Immature natural killer cell (primary cell): ENCODE data around the gene SKI. TPM values are rescaled to one million over a fixed set of nuclear protein-coding genes. Genes with fewer than 3 reads are reported as not detected.
"Not testable (repeated sequence)": the region's sequence is repeated elsewhere in the genome, so short reads cannot be mapped to it uniquely, and the experiment has no call there.

Source experiments
- DNase-seq, 3 donors: peaks; one replicate each; pipeline ENCODE4 v3.0.0; 2022; ENCODE audit warnings: mixed read lengths in 1 of 3
- H3K27ac Mint-ChIP-seq, 6 donors: one replicate each; pipeline ENCODE4 v1.8.0; 2020; ENCODE audit warnings: mixed read lengths in 6 of 6, mild to moderate bottlenecking in 5 of 6, inconsistent platforms in 4 of 6, moderate library complexity in 3 of 6
- H3K27me3 Mint-ChIP-seq, 3 donors: one replicate each; pipeline ENCODE4 v1.8.0; 2020 to 2021; ENCODE audit warnings: low read depth in 3 of 3, mild to moderate bottlenecking in 3 of 3, mixed read lengths in 3 of 3, moderate library complexity in 3 of 3, inconsistent platforms in 1 of 3
- H3K36me3 Mint-ChIP-seq, 3 donors: one replicate each; pipeline ENCODE4 v1.8.0; 2020; ENCODE audit warnings: mixed read lengths in 3 of 3, inconsistent platforms in 2 of 3, mild to moderate bottlenecking in 2 of 3
- H3K4me1 Mint-ChIP-seq, 2 donors: one replicate each; pipeline ENCODE4 v1.8.0; 2020; ENCODE audit warnings: inconsistent platforms in 2 of 2, mild to moderate bottlenecking in 2 of 2, mixed read lengths in 2 of 2, moderate library complexity in 1 of 2
- H3K4me3 Mint-ChIP-seq, 5 donors: one replicate each; pipeline ENCODE4 v1.8.0; 2020; ENCODE audit warnings: mild to moderate bottlenecking in 5 of 5, mixed read lengths in 5 of 5, inconsistent platforms in 3 of 5, moderate library complexity in 3 of 5
- H3K9me3 Mint-ChIP-seq, 6 donors: one replicate each; pipeline ENCODE4 v1.8.0; 2020; ENCODE audit warnings: mild to moderate bottlenecking in 6 of 6, mixed read lengths in 6 of 6, inconsistent platforms in 4 of 6, moderate library complexity in 3 of 6
- polyA plus RNA-seq, 3 donors: library from polyadenylated mRNA; unstranded; fragments of 300-500 nt; fragmentation: Illumina TruSeq; gene quantifications; one replicate each; pipeline ENCODE4 v1.2.3, GENCODE V29; 2021

SKI gene
- polyA plus RNA-seq, 3 donors from 2014 or later, result 0.87 to 1.0 TPM; not detected in 1

GRCh38 chr1:2253797-2254480, 25.8 kb downstream of the SKI start:
- H3K27ac Mint-ChIP-seq, result no peak overlapping the region
- peaks cover 0 to 45% (median 25%) of the 10 kb centered on the region in 3 donors for H3K27me3 Mint-ChIP-seq
- H3K4me1 Mint-ChIP-seq, result peaks cover 22 to 29% of the 10 kb centered on the region in 2 donors
- DNase-seq, result no peak
- peaks cover 0 to 5% (median 4%) of the 10 kb centered on the region in 6 donors for H3K9me3 Mint-ChIP-seq
- peaks cover 0 to 3% (median 2%) of the 10 kb centered on the region in 3 donors for H3K36me3 Mint-ChIP-seq
- peak overlapping the region in 4 of 5 donors; percentile 14 to 64 (median 50) for H3K4me3 Mint-ChIP-seq

GRCh38 chr1:2255047-2255419, 26.9 kb downstream of the SKI start:
- H3K4me3 Mint-ChIP-seq, result no peak overlapping the region
- peaks cover 0 to 3% (median 2%) of the 10 kb centered on the region in 3 donors for H3K36me3 Mint-ChIP-seq
- peaks cover 0 to 5% (median 4%) of the 10 kb centered on the region in 6 donors for H3K9me3 Mint-ChIP-seq
- peaks cover 25 to 34% of the 10 kb centered on the region in 2 donors for H3K4me1 Mint-ChIP-seq
- H3K27ac Mint-ChIP-seq, result no peak overlapping the region
- H3K27me3 Mint-ChIP-seq, result peaks cover 2 to 45% (median 29%) of the 10 kb centered on the region in 3 donors
- no peak for DNase-seq

DNA sequence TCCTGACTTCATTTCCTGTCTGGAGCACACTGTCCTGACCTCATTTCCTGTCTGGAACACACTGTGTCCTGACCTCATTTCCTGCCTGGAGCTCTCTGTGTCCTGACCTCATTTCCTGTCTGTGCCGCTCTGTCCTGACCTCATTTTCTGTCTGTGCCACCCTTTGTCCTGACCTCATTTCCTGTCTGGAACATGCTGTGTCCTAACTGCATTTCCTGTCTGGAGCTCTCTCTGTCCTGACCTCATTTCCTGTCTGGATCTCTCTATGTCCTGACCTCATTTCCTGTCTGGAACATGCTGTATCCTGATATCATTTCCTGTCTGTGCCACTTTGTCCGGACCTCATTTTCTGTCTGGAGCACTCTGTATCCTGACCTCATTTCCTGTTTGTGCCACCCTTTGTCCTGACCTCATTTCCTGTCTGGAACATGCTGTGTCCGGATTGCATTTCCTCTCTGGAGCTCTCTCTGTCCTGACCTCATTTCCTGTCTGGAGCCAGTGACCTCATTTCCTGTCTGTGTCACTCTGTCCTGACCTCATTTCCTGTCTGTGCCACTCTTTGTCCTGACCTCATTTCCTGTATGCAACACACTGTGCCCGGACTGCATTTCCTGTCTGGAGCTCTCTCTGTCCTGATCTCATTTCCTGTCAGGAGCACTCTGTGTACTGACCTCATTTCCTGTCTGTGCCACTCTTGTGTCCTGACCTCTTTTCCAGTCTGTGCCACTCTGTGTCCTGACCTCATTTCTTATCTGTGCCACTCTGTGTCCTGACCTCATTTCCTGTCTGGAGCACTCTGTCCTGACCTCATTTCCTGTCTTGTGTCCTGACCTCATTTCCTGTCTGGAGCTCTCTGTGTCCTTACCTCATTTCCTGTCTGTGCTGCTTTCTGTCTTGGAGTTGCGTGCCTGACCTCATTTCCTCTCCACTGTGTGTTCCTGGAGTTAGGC, 27.6 kb downstream of the SKI start:
- H3K9me3 Mint-ChIP-seq, result peaks cover 0 to 5% (median 4%) of the 10 kb centered on the region in 6 donors

DNA sequence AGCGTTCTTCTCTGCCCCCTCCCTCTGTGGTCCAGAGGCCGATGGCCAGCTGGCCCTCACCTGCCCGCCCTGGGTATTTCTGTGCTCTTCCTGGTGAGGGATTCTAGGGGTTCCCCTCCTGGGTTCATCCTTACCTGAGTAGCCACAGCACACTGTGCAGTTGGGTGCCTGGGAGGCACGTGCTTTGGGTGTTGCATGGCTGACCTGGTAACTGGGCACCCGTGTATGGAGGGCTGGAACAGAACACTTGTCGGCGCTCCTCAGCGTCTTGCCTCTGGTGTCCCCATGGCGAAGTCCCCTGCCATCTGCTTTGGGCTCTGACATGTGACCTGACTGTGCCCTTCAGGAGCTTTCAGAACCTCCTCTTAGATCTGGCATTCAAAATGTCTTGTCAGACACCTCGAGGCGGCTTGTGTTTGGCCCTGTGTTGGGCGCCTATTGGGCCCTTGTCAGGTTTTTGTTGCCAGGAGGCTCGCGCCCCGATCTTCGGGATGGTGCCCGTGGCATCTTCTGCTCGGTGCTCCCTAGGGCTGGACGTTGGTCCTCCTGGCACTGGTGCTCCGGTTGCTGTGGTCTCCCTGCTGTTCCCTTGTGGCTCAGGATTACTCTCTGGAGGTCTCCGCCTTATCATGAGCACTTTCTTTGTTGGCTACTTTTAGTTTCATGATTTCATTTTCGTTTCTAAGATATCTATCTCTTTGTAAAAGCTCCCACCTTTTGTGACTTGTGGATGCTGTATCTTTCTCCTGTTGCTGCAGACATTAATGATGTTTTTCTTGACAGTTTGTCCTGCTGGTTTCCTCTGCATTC, 28.5 kb downstream of the SKI start:
- no peak for DNase-seq
- H3K27ac Mint-ChIP-seq, result no peak overlapping the region
- peaks cover 0 to 5% (median 4%) of the 10 kb centered on the region in 6 donors for H3K9me3 Mint-ChIP-seq
- peaks cover 2 to 44% (median 26%) of the 10 kb centered on the region in 3 donors for H3K27me3 Mint-ChIP-seq
- H3K4me3 Mint-ChIP-seq, result peak overlapping the region in 1 of 5 donors; percentile 11
- H3K36me3 Mint-ChIP-seq, result peaks cover 0 to 3% (median 2%) of the 10 kb centered on the region in 3 donors
- peaks cover 35 to 39% of the 10 kb centered on the region in 2 donors for H3K4me1 Mint-ChIP-seq

More for the DNA sequence above, 27.6 kb downstream of the SKI start:
- H3K36me3 Mint-ChIP-seq, result peaks cover 0 to 3% (median 2%) of the 10 kb centered on the region in 3 donors
- peaks cover 30 to 35% of the 10 kb centered on the region in 2 donors for H3K4me1 Mint-ChIP-seq
- no peak overlapping the region for H3K4me3 Mint-ChIP-seq
- DNase-seq, result peak; percentile 86 to 93 (median 90)
- no peak overlapping the region for H3K27ac Mint-ChIP-seq
- peaks cover 2 to 44% (median 26%) of the 10 kb centered on the region in 3 donors for H3K27me3 Mint-ChIP-seq

- H3K36me3 Mint-ChIP-seq, result peaks cover 0 to 3% (median 2%) of the 10 kb centered on the region in 3 donors
- peaks cover 2 to 44% (median 29%) of the 10 kb centered on the region in 3 donors for H3K27me3 Mint-ChIP-seq
- H3K4me3 Mint-ChIP-seq, result peak overlapping the region in 1 of 5 donors; percentile 11
- H3K27ac Mint-ChIP-seq, result no peak overlapping the region
- H3K9me3 Mint-ChIP-seq, result peaks cover 0 to 5% (median 4%) of the 10 kb centered on the region in 6 donors
- peaks cover 34 to 41% of the 10 kb centered on the region in 2 donors for H3K4me1 Mint-ChIP-seq
- no peak for DNase-seq
Measured at GRCh38 chr1:2257245-2257627, 29.1 kb downstream of the SKI start.

GRCh38 chr1:2258122-2258681, 30.1 kb downstream of the SKI start:
- Mint-ChIP-seq H3K27me3 (peaks cover 2 to 35% (median 32%) of the 10 kb centered on the region in 3 donors), H3K36me3 (no peaks in the 10 kb centered on the region), H3K4me3 (peak overlapping the region in 2 of 5 donors; percentile 25 to 30), H3K4me1 (peaks cover 29 to 36% of the 10 kb centered on the region in 2 donors), H3K27ac (peak overlapping the region in 3 of 6 donors; percentile 68 to 94 (median 75)), H3K9me3 (peaks cover 0 to 5% (median 4%) of the 10 kb centered on the region in 6 donors)
- no peak for DNase-seq

DNA sequence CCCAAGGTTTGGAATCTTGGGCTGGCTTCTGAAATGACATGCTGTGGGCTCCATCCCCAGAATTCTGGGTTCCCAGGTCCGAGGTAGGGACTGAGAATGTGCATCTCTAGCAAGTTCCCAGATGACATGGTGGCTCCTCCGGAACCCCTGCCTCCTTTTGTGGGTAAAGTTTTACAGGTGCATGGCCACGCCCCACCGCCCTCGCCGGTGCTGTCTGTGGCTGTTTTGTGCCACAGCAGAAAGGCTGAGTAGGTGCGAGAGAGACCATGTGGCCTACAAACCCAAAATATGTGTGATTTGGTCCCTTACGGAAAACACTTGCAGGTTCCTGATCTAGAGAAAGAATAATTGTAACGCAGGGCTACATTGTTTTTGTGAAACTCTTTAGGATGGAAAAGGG, 30.9 kb downstream of the SKI start:
- peaks cover 2 to 36% (median 29%) of the 10 kb centered on the region in 3 donors for H3K27me3 Mint-ChIP-seq
- peaks cover 24 to 36% of the 10 kb centered on the region in 2 donors for H3K4me1 Mint-ChIP-seq
- H3K27ac Mint-ChIP-seq, result peak overlapping the region in 5 of 6 donors; percentile 58 to 87 (median 85)
- peaks cover 0 to 5% (median 3%) of the 10 kb centered on the region in 6 donors for H3K9me3 Mint-ChIP-seq
- H3K4me3 Mint-ChIP-seq, result no peak overlapping the region
- no peak for DNase-seq
- H3K36me3 Mint-ChIP-seq, result no peaks in the 10 kb centered on the region

DNA sequence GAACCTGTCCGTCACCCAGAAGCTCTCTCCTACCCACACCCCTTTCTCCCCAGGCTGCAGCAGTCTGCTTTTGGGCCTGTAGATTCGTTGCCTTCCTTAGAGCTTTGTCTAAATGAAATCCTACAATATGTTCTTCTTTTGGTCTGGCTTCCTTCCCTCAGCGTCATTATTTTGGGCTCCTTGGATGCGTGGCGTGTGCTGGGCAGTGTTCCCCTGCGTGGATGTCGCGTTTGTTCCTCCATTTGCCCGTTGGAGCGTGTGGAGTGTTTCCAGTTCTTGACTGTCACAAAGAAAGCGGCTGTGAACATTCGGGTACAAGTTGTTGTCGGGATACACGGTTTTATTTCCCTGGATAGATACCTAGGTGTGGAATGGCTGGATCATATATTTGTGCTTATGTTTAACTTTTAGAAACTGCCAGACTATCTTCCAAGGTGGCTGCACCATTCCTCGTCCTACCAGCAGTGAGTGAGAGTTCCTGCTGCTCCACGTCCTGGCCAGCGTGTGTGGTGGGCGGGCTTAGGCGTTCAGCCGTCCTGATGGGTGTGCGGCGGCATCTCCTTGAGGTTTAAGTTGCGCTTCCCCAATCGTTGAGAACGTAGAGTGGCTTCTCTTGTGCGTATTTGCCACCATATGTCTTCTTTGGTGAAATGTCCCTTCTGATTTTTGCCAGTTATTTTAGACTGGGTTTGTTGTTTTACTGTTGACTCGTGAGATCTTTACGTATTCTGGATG, 31.7 kb downstream of the SKI start:
- peaks cover 2 to 39% (median 21%) of the 10 kb centered on the region in 3 donors for H3K27me3 Mint-ChIP-seq
- peak overlapping the region in 2 of 5 donors; percentile 21 to 27 for H3K4me3 Mint-ChIP-seq
- no peaks in the 10 kb centered on the region for H3K36me3 Mint-ChIP-seq
- no peak for DNase-seq
- H3K4me1 Mint-ChIP-seq, result peaks cover 24 to 36% of the 10 kb centered on the region in 2 donors
- peak overlapping the region in 5 of 6 donors; percentile 58 to 87 (median 85) for H3K27ac Mint-ChIP-seq
- H3K9me3 Mint-ChIP-seq, result peaks cover 0 to 5% (median 3%) of the 10 kb centered on the region in 6 donors

GRCh38 chr1:2260470-2260869, 32.4 kb downstream of the SKI start:
- H3K27ac Mint-ChIP-seq, result peak overlapping the region in 4 of 6 donors; percentile 75 to 87 (median 85)
- H3K4me3 Mint-ChIP-seq, H3K36me3 Mint-ChIP-seq, H3K9me3 Mint-ChIP-seq, DNase-seq: not testable (repeated sequence)
- peaks cover 30 to 42% of the 10 kb centered on the region in 2 donors for H3K4me1 Mint-ChIP-seq
- H3K27me3 Mint-ChIP-seq, result peaks cover 2 to 41% (median 23%) of the 10 kb centered on the region in 3 donors

- peaks cover 0 to 5% (median 3%) of the 10 kb centered on the region in 6 donors for H3K9me3 Mint-ChIP-seq
- H3K4me3 Mint-ChIP-seq, result no peak overlapping the region
- H3K4me1 Mint-ChIP-seq, result peaks cover 32 to 43% of the 10 kb centered on the region in 2 donors
- no peaks in the 10 kb centered on the region for H3K36me3 Mint-ChIP-seq
- peaks cover 2 to 41% (median 23%) of the 10 kb centered on the region in 3 donors for H3K27me3 Mint-ChIP-seq
- DNase-seq, result no peak
- peak overlapping the region in 3 of 6 donors; percentile 7 to 68 (median 48) for H3K27ac Mint-ChIP-seq
Measured at GRCh38 chr1:2260917-2261316, 32.8 kb downstream of the SKI start.

DNA sequence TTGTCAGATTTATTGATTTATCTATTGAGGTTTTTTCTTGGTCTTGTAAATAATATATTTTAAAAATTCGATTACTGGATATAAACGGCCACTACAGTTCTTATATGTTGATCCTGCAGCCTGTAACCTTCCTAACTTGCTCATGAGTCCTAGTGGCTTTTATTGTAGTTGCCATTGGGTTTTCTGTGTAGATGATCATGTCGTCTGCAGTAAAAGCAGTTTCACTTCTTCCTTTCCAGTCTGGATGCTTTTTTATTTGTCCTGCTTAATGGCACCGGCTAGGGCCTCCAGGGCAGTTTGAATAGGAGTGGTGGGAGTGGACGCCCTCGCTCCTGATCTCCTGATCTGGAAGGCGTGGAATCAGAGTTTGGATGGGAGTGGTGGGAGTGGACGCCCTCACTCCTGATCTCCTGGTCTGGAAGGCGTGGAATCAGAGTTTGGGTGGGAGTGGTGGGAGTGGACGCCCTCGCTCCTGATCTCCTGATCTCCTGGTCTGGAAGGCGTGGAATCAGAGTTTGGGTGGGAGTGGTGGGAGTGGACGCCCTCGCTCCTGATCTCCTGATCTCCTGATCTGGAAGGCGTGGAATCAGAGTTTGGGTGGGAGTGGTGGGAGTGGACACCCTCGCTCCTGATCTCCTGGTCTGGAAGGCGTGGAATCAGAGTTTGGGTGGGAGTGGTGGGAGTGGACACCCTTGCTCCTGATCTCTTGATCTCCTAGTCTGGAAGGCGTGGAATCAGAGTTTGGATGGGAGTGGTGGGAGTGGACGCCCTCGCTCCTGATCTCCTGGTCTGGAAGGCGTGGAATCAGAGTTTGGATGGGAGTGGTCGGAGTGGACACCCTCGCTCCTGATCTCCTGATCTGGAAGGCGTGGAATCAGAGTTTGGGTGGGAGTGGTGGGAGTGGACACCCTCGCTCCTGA, 33.6 kb downstream of the SKI start:
- not testable (repeated sequence) for H3K9me3 Mint-ChIP-seq, H3K36me3 Mint-ChIP-seq, DNase-seq, H3K4me3 Mint-ChIP-seq
- Mint-ChIP-seq H3K27me3 (peaks cover 2 to 41% (median 23%) of the 10 kb centered on the region in 3 donors), H3K27ac (peak overlapping the region in 1 of 6 donors; percentile 46), H3K4me1 (peaks cover 39 to 51% of the 10 kb centered on the region in 2 donors)
